Tibial artery (tissue), 4 donors: ENCODE data around the gene FAM219A.

Source experiments
- DNase-seq, 2 donors: peaks; one replicate each; pipeline ENCODE4 v3.0.0-alpha.2; 2019
- H3K27ac ChIP-seq, 2 donors: fragments of 200-600 bp; sonication (generic) in 1 of 2; 1 replicate in 1 of 2; 2 replicates in 1 of 2; pipeline ENCODE4 v1.5.1; 2018 to 2019; ENCODE audit warnings: mild to moderate bottlenecking in 1 of 2
- H3K27me3 ChIP-seq, 2 donors: fragments of 200-600 bp; sonication (generic) in 1 of 2; one replicate each; pipeline versions ENCODE4 v1.5.1 to v1.6.0; 2016 to 2019
- H3K36me3 ChIP-seq, 3 donors: fragments of 200-600 bp; sonication (generic) in 2 of 3; one replicate each; pipeline ENCODE4 v1.5.1; 2016 to 2019; ENCODE audit warnings: mild to moderate bottlenecking in 2 of 3
- H3K4me1 ChIP-seq, 4 donors: fragments of 200-600 bp; sonication (generic) in 2 of 4; 1 replicate in 3 of 4; 2 replicates in 1 of 4; pipeline ENCODE4 v1.5.1; 2016 to 2019
- H3K4me3 ChIP-seq, 2 donors: fragments of 200-600 bp; sonication (generic) in 1 of 2; 1 replicate in 1 of 2; 2 replicates in 1 of 2; pipeline ENCODE4 v1.5.1; 2018 to 2019; ENCODE audit warnings: mild to moderate bottlenecking in 2 of 2
- H3K9me3 ChIP-seq, 3 donors: fragments of 200-600 bp; sonication (generic) in 1 of 3; one replicate each; pipeline ENCODE4 v1.5.1; 2016 to 2019
- intact Hi-C: fragments of 100-400 bp; cut with DNase I; formaldehyde crosslinking; loops from one replicate; pipeline ENCODE4 v1.15.0; 2023; ENCODE audit warnings: low total_unique reads
- TF ChIP-seq, protein P1 (sequence below), 2 experiments: fragments of 200-600 bp in 1 of 2; fragments of 450-650 bp in 1 of 2; IDR thresholded peaks; one replicate each; pipeline ENCODE4 v1.5.1; 2017 to 2019; ENCODE audit warnings: antibody characterized with exemption in 2 of 2, mild to moderate bottlenecking in 1 of 2, moderate library complexity in 1 of 2

Gene FAM219A

DNA sequence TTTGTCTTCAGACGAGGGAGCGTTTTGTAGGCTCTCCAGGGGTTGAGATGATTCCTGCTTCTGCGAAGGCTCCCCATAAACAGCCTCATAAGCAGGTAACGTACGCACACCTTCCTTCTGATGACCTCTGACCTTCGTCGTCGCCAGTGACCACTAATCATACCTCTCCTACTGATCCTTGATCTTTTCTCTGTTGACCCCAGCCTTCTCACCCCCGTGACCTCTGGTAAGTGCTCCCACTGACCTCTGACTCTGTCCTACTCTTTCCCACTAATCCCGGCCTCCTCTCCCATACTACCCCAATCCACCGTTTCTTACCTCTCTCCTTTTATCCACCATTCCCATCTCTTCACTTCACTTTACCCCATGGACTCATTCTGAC is 580 bp upstream of the FAM219A start:
- DNase-seq: peak in 1 of 2 donors; percentile 28
- Histone ChIP-seq H3K9me3 (no peaks in the 10 kb centered on the region), H3K36me3 (no peaks in the 10 kb centered on the region), H3K27ac (peak overlapping the region in 1 of 2 donors; percentile 29), H3K27me3 (no peaks in the 10 kb centered on the region), H3K4me1 (peaks cover 0 to 42% (median 24%) of the 10 kb centered on the region in 4 donors), H3K4me3 (peak overlapping the region; percentile 66 to 81)
- TF ChIP-seq, protein P1, sequence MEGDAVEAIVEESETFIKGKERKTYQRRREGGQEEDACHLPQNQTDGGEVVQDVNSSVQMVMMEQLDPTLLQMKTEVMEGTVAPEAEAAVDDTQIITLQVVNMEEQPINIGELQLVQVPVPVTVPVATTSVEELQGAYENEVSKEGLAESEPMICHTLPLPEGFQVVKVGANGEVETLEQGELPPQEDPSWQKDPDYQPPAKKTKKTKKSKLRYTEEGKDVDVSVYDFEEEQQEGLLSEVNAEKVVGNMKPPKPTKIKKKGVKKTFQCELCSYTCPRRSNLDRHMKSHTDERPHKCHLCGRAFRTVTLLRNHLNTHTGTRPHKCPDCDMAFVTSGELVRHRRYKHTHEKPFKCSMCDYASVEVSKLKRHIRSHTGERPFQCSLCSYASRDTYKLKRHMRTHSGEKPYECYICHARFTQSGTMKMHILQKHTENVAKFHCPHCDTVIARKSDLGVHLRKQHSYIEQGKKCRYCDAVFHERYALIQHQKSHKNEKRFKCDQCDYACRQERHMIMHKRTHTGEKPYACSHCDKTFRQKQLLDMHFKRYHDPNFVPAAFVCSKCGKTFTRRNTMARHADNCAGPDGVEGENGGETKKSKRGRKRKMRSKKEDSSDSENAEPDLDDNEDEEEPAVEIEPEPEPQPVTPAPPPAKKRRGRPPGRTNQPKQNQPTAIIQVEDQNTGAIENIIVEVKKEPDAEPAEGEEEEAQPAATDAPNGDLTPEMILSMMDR (IDR thresholded peaks at IDR 0.05): no peak
- intact Hi-C loops: loop anchor here (5.0 to 10.0 kb wide), 2 partner anchors 63 to 156 kb away; partner anchors contain the start of genes ENHO and RPP25L

DNA sequence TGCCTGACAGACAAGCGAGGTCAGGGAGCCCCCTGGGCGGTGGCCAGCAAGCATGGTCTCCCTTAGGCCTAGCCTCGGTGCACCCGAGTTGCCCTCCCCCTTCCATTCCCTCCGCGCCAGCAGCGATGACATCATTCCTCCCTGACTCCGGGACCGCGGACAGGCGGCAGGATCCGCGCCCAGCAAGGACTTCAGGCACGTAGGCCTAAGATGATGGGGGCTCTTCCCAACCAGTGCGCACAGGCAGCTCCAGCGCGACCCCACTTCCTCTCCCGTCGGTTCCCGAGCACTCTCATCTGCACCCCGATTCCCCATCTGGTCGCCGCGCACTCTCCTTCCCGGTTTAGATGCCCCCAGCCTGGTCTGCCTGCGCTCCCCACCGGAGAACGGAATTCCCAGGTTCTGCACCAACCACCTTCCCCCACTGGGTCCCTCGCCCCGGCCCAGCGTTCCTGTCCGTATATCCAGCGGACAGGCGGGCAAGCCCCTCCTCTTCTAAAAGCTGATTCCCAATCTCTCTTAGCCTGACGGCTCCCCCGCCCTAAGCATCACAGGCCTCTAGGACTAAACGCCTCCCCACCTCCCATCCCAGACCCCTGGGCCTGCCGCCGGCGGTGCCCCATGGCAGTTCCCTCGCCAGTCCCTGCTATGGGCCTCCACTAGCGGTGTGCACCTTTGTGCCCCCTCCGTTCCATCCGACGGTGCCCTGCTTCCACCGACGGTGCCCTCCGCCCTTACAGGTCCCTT is 931 bp downstream of the FAM219A start:
- no peaks in the 10 kb centered on the region for H3K9me3 ChIP-seq
- intact Hi-C loops: loop anchor here (5.0 to 10.0 kb wide), 2 partner anchors 65 to 157 kb away; partner anchors contain the start of genes ENHO and RPP25L
- H3K27ac ChIP-seq: peak overlapping the region; percentile 67 to 81
- TF ChIP-seq, protein P1 (IDR thresholded peaks at IDR 0.05): no peak
- no peaks in the 10 kb centered on the region for H3K27me3 ChIP-seq
- H3K4me1 ChIP-seq: peaks cover 0 to 38% (median 21%) of the 10 kb centered on the region in 4 donors
- peak; percentile 67 to 91 for DNase-seq
- H3K4me3 ChIP-seq: peak overlapping the region; percentile 66 to 81
- H3K36me3 ChIP-seq: no peaks in the 10 kb centered on the region

DNA sequence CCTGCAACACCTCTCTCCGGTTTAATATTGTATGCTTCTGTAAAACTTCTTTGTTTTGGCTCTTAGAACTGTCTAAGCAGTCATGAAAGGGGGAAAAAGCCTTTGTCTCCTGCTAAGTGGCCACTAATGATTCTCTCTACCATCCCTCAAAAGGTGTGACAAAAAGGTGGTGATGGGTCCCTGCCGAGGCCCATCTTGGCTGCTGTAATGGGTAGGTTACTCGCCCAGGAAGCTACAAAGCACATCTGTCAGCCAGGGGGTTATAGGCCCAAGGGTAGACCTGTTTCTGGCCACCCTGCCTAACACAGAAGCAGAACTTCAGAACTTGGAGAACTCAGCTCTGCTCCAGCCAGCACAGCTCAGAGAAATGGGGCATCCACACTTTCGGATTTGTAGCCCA is 1.6 kb downstream of the FAM219A start:
- Histone ChIP-seq H3K9me3 (no peaks in the 10 kb centered on the region), H3K27me3 (no peaks in the 10 kb centered on the region), H3K4me3 (peak overlapping the region; percentile 66 to 81), H3K36me3 (no peaks in the 10 kb centered on the region), H3K27ac (peak overlapping the region; percentile 67 to 81), H3K4me1 (peaks cover 0 to 38% (median 22%) of the 10 kb centered on the region in 4 donors)
- TF ChIP-seq, protein P1 (IDR thresholded peaks at IDR 0.05): no peak
- intact Hi-C loops: loop anchor here (5.0 to 10.0 kb wide), 2 partner anchors 66 to 158 kb away; partner anchors contain the start of genes ENHO and RPP25L
- no peak for DNase-seq

DNA sequence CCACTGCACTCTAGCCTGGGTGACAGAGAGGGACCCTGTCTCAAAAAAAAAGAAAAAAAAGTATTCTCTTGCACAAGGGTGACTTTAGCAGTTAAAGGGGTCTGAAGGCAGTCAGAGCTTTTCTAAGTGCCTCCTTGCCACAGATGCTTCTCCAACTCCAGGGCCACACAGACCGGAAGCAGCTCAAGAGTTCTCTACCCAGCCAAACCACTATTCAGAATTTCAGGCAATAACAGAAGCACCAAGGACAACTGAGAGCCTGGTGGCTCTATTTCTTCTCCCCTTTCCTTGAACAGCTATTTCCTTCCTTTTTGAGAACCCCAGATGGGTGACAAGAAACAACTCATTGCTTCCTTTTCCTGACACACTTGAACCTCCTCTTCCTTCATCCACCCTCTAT is 2.2 kb downstream of the FAM219A start:
- no peak for DNase-seq
- Histone ChIP-seq H3K4me3 (no peak overlapping the region), H3K27me3 (no peaks in the 10 kb centered on the region), H3K9me3 (no peaks in the 10 kb centered on the region), H3K4me1 (peaks cover 0 to 38% (median 25%) of the 10 kb centered on the region in 4 donors), H3K36me3 (no peaks in the 10 kb centered on the region), H3K27ac (peak overlapping the region in 1 of 2 donors; percentile 67)
- intact Hi-C loops: loop anchor here (5.0 to 10.0 kb wide), 2 partner anchors 66 to 159 kb away; partner anchors contain the start of genes ENHO and RPP25L
- TF ChIP-seq, protein P1 (IDR thresholded peaks at IDR 0.05): no peak

DNA sequence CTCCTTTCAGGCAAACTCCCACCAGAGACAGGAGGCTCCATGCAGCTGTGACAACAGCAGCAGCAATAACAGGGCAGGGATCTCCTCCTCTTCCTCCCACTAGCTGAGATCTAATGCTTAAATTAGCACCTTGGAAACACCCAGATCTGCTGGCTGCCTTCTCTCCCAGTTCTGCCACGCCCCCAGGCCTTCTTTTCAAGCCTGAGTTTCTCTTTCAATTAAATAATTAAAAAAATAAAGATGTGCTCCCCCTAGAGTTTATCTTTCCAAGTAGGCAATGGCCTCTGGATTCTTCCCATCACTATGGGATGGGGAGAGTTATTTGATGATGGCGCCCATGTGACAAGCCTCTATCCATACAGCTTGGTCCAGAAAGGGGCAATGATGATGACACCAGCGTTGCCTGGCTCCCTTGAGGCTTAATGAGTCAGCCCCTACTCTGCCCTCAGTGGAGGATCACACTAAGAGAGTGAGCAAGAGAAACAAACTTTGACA is 3.8 kb downstream of the FAM219A start:
- no peak overlapping the region for H3K4me3 ChIP-seq
- H3K27ac ChIP-seq: no peak overlapping the region
- intact Hi-C loops: loop anchor here (5.0 to 10.0 kb wide), 2 partner anchors 68 to 160 kb away; partner anchors contain the start of genes ENHO and RPP25L
- no peaks in the 10 kb centered on the region for H3K9me3 ChIP-seq
- DNase-seq: peak in 1 of 2 donors; percentile 25
- TF ChIP-seq, protein P1 (IDR thresholded peaks at IDR 0.05): no peak
- H3K36me3 ChIP-seq: no peaks in the 10 kb centered on the region
- no peaks in the 10 kb centered on the region for H3K27me3 ChIP-seq
- H3K4me1 ChIP-seq: peaks cover 0 to 38% (median 25%) of the 10 kb centered on the region in 4 donors
